Smooth muscle cell of bladder (primary cell): ENCODE measurements around the gene SMIM9. TPM values are rescaled to one million over a fixed set of nuclear protein-coding genes. Genes with fewer than 3 reads are reported as not detected.

Experiments
- total RNA-seq: library from RNA; depleted of rRNA; stranded (reverse); fragments of >200 nt; gene quantifications from 2 replicates; pipeline ENCODE4 v1.2.3, GENCODE V29; 2014

Gene SMIM9
- not detected in 2 replicates for total RNA-seq

DNA sequence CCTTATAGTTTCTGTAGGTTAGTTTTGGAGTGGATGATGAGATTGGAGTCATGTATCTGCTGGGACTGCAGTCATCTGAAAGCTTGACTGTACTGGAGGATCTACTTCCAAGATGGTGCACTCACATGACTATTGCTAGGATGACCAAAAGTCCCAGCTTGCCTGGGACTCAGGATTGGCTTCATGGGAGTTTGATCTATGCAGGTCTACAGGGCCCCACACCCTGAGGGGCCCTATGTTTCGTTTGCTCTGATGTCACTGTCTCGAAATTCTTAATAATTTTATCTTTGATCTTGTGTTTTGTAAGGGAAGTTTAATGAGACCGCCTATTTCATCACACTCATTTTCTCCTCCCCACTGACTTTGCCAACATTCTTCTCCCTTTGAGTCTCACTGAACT lies at the start of gene SMIM9:
Gene SMIM9, minus strand, starts transcription at position 101 of the 400 bp plus-strand sequence. CDS start 3,806 bp downstream, outside the sequence.

DNA sequence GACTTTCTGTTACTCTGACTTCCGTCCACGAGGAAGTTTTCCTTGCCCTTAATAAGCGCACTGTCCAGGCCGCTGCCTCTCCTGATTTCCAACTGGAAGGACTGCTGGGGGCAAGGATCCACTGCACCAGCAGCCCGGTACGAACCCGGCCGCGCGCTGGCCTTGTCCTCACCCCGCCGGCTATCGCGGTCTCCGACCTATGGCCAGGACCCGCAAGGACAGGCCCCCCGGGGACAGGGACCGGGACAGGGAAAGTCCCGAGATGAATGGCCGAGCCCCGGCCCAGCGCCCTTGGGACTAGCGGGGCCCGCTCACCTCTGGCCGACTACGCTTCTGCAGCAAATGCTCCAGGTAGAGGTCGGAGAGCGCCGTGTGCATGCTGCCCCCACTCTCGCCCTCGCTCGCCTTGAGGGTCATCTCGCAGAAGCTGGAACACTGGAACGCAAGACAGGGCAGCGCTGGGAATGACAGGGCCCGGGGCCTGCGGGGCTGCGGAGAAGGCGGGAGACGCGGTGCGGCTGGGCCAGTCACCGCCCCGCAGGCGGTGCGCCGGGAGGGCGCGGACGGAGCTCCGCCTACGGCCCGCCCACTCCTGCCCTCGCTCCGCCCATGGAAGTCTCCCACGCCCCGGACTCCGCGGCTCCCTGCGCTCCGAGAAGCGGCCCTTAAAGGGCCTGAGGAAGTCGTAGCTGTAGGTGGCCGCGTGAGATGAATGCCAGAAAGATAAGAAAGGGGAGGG lies 29.3 kb downstream of the SMIM9 start, which contains the start of gene MPP1:
Gene MPP1, minus strand, starts transcription at position 529 of the 739 bp plus-strand sequence. Its CDS starts 112 bp downstream, at position 417.

Other genes starting within 250 kb of the SMIM9 start
- gene CTAG1A, start 249.5 kb downstream of the SMIM9 start, total RNA-seq: 0.18 TPM in 1 of 2 replicates, not detected in the other
- gene CTAG1B, start 215.4 kb downstream of the SMIM9 start, total RNA-seq: not detected in 2 replicates
- gene CTAG2, start 181.1 kb downstream of the SMIM9 start, total RNA-seq: not detected in 2 replicates
- gene GAB3, start 83.6 kb downstream of the SMIM9 start, total RNA-seq: 2.7 and 5.0 TPM in 2 replicates
- gene DKC1, start 71.8 kb downstream of the SMIM9 start, total RNA-seq: 24.7 and 36.7 TPM in 2 replicates
- 30.3 and 33.7 TPM in 2 replicates for gene MPP1, start 29.2 kb downstream of the SMIM9 start, total RNA-seq
- gene F8A1, start 51.7 kb upstream of the SMIM9 start, total RNA-seq: 1.1 and 1.3 TPM in 2 replicates
- gene F8, start 188.1 kb upstream of the SMIM9 start, total RNA-seq: 4.4 and 5.6 TPM in 2 replicates
- gene FUNDC2, start 192.2 kb upstream of the SMIM9 start, total RNA-seq: 33.6 and 59.7 TPM in 2 replicates
- gene CMC4, start 236.5 kb upstream of the SMIM9 start, total RNA-seq: 5.4 and 9.1 TPM in 2 replicates
- 24.9 and 25.3 TPM in 2 replicates for gene MTCP1, start 236.5 kb upstream of the SMIM9 start, total RNA-seq
- 8.2 and 10.8 TPM in 2 replicates for gene BRCC3, start 236.8 kb upstream of the SMIM9 start, total RNA-seq